Measurements from ENCODE around the gene EPN2. TPM values are rescaled to one million over a fixed set of nuclear protein-coding genes. Genes with fewer than 3 reads are reported as not detected.
A peak's percentile ranks its signal among the peaks of the same experiment; 100 is the strongest.
"Not testable (repeated sequence)": the region's sequence is repeated elsewhere in the genome, so short reads cannot be mapped to it uniquely, and the experiment has no call there.

Gene EPN2
- total RNA-seq, 1 experiment from 2014 or later = 113 TPM

DNA sequence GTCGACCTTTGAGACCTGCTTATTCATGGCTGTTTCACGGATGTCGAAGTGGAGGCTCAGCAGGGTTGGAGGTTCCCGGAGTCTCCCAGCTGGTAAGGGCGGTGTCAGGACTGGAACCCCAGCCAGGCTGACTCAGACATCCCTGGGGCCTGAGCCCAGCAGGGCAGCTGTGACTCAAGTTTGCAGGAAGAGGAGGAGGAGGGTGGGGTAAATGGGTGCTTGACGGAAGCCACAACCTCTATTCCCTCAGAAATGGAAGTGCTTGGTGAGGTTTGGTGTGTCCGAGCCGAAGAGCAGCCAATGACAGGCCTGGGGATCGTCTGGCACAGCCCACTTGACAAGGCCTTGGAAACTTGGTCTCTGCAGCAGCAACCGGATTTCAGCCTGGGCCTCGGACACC, 17.8 kb upstream of the EPN2 start:
- H3K4me3 ChIP-seq; H3K4me1 ChIP-seq (replicated peaks; ENCODE audit: insufficient read depth); DNase-seq; H3K27me3 ChIP-seq (ENCODE audit: insufficient read depth, low read depth); H3K4me2 ChIP-seq; POLR2A ChIA-PET (ENCODE audit: unreplicated experiment); intact Hi-C loops (cut with micrococcal nuclease; ENCODE audit: unreplicated experiment); H3F3A ChIP-seq (ENCODE audit: insufficient read depth, low read depth); CTCF ChIA-PET; H3K79me2 ChIP-seq (ENCODE audit: low read depth); H3K9me3 ChIP-seq (ENCODE audit: insufficient read depth, low read depth); H2AFZ ChIP-seq; H3K9me2 ChIP-seq (ENCODE audit: insufficient read depth); BruUV-seq (replicated peaks); H3K27ac ChIP-seq; H4K20me1 ChIP-seq (ENCODE audit: insufficient read depth); H3K36me3 ChIP-seq (ENCODE audit: low read depth): not testable (repeated sequence)

DNA sequence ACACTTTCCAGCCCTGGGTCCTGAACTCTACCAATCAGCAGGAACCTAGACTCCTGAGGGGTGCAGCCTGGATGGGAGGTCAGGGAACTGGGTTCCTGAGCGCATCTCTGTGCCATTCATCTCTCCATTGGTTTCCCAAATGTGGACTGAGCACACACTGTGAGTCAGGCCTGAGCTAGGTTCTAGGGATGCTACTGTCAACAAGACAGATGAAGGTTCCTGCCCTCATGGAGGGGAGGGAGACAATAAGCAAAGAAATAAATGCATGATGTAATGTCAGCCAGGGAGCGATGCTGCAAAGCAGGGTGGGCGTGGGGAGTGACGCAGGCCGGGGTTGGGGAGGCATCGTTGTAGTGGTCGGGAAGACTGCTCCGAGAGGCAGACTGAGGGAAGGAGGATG, 17.0 kb upstream of the EPN2 start:
- H3K4me1 ChIP-seq (replicated peaks; ENCODE audit: insufficient read depth); H3K79me2 ChIP-seq (ENCODE audit: low read depth); POLR2A ChIA-PET (ENCODE audit: unreplicated experiment); H3K9me2 ChIP-seq (ENCODE audit: insufficient read depth); H3F3A ChIP-seq (ENCODE audit: insufficient read depth, low read depth); H3K4me2 ChIP-seq; BruUV-seq (replicated peaks); DNase-seq; H3K4me3 ChIP-seq; H4K20me1 ChIP-seq (ENCODE audit: insufficient read depth); intact Hi-C loops (cut with micrococcal nuclease; ENCODE audit: unreplicated experiment); CTCF ChIA-PET; H3K27ac ChIP-seq; H3K36me3 ChIP-seq (ENCODE audit: low read depth); H2AFZ ChIP-seq; H3K9me3 ChIP-seq (ENCODE audit: insufficient read depth, low read depth); H3K27me3 ChIP-seq (ENCODE audit: insufficient read depth, low read depth): not testable (repeated sequence)

DNA sequence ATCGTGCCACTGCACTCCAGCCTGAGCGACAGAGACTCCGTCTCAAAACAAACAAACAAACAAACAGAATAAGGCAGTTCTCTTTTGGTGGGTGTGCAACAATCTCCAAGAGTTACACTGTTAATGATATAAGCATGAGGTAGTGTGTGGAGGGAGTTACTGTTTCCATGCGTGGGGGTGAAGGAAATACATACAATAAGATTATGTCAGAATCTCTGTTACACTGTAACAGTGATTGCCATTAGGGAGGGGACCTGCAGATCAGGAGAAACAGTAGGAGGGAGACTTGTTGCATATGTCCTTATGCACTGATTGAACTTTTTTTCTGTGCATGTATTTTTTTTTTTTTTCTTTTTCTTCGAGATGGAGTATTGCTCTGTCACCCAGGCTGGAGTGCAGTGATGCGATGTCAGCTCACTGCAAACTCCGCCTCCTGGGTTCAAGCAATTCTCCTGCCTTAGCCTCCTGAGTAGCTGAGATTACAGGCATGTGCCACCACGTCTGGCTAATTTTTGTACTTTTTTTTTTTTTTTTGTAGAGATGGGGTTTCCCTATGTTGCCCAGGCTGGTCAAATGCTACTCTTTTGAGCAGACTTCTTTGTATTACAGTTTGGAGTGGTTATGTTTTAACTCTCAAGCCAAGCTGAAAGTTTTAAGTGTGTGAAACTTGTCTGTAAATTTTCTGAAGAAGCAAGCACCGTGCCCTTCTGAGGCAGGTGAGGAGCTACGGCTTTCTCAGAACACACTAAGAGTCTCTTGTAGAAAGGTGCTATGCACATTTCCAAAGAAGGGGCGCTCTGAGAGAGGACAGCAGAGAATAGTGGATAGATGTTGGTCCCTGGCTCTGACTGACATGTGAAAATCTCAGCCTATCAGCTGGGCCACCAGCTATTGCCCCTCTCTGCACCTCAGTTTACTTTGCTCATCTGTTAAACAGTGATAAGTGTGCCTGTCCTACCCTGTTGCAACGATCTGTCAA, 10.3 kb upstream of the EPN2 start:
- CTCF ChIA-PET; H3K9me3 ChIP-seq (ENCODE audit: insufficient read depth, low read depth); BruUV-seq (replicated peaks); H4K20me1 ChIP-seq (ENCODE audit: insufficient read depth); H3F3A ChIP-seq (ENCODE audit: insufficient read depth, low read depth); H3K9me2 ChIP-seq (ENCODE audit: insufficient read depth); H3K36me3 ChIP-seq (ENCODE audit: low read depth); H3K4me1 ChIP-seq (replicated peaks; ENCODE audit: insufficient read depth); intact Hi-C loops (cut with micrococcal nuclease; ENCODE audit: unreplicated experiment); H3K27me3 ChIP-seq (ENCODE audit: insufficient read depth, low read depth); H3K27ac ChIP-seq; H3K4me2 ChIP-seq; POLR2A ChIA-PET (ENCODE audit: unreplicated experiment); H3K79me2 ChIP-seq (ENCODE audit: low read depth); H2AFZ ChIP-seq; DNase-seq; H3K4me3 ChIP-seq: not testable (repeated sequence)

DNA sequence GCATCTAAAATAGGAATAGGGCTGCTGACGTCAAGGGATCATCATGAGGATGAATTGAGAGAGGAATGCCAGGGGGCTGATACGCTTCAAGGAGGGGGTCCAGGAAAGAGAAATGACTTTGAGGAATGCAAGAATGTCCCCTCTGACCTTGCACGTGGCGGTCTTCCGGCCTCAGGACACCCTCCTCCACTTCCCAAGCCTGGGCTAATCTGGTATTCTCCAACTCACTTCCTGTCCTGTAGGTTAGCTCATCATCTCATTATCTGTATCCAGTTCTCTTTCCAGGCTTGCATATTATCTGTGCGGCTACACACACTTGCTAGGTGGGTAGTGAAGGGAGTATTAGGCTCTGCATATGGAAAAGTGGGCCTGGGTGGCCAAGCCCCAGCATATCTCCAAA, 2.5 kb upstream of the EPN2 start:
- H3K4me2 ChIP-seq; H3K4me1 ChIP-seq (replicated peaks; ENCODE audit: insufficient read depth); intact Hi-C loops (cut with micrococcal nuclease; ENCODE audit: unreplicated experiment); H4K20me1 ChIP-seq (ENCODE audit: insufficient read depth); POLR2A ChIA-PET (ENCODE audit: unreplicated experiment); H3K9me2 ChIP-seq (ENCODE audit: insufficient read depth); H3K27me3 ChIP-seq (ENCODE audit: insufficient read depth, low read depth); H3K27ac ChIP-seq; H3K4me3 ChIP-seq; DNase-seq; H3K9me3 ChIP-seq (ENCODE audit: insufficient read depth, low read depth); H3K36me3 ChIP-seq (ENCODE audit: low read depth); H2AFZ ChIP-seq; BruUV-seq (replicated peaks); H3F3A ChIP-seq (ENCODE audit: insufficient read depth, low read depth); CTCF ChIA-PET: not testable (repeated sequence)
- peaks cover 23% of the 10 kb centered on the region for H3K79me2 ChIP-seq (ENCODE audit: low read depth)

DNA sequence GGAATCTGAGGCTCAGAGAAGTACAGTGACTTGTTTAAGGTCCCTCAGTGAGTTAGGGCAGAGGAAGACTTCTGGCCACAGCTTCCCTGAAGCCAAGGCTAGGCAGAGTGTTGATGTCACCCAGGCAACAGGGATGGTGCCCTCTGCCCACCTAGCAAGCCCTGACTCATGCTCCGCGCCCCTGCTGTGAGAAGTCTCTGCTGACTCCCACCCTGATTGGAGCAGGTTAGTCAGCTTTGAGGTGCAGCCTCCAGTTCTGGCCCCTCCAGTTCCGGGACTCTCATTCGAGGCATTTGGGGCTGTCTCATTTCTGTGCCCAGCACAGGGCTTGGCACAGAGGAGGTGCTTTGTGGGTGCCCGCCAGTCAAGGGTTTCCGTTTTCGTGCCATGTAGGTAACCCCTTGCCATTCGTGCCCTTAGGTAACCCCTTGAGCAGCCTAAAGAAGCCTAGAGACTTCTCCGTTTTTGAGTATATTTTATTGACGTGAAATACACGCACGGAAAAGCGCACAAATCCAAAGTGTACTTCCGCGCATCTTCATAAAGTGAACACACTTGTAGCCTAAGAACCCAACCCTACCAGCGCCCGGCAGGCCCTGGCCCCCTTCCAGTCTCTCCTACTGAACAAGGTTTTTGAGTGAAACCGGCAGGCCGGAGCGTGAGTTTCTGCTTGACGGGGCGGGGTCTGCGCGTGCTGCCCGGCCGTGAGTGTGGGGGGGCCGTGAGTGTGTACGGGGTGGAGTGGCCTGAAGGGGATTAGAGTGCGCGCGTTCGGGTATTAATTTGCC, 621 bp upstream of the EPN2 start:
- H3K27me3 ChIP-seq (ENCODE audit: insufficient read depth, low read depth); H2AFZ ChIP-seq; H3K4me2 ChIP-seq; intact Hi-C loops (cut with micrococcal nuclease; ENCODE audit: unreplicated experiment); POLR2A ChIA-PET (ENCODE audit: unreplicated experiment); H3K36me3 ChIP-seq (ENCODE audit: low read depth); CTCF ChIA-PET; H3K9me3 ChIP-seq (ENCODE audit: insufficient read depth, low read depth); H3K4me3 ChIP-seq; H3K9me2 ChIP-seq (ENCODE audit: insufficient read depth); DNase-seq: not testable (repeated sequence)
- H3K4me1 ChIP-seq (replicated peaks; ENCODE audit: insufficient read depth) = peaks cover 27% of the 10 kb centered on the region
- BruUV-seq (replicated peaks) = TSS peak; percentile 80
- H3F3A ChIP-seq (ENCODE audit: insufficient read depth, low read depth) = peaks cover 22% of the 10 kb centered on the region
- peaks cover 42% of the 10 kb centered on the region for H3K79me2 ChIP-seq (ENCODE audit: low read depth)
- peak overlapping the region; percentile 85; the same call in 1 of the 2 replicates for H3K27ac ChIP-seq
- peaks cover 12% of the 10 kb centered on the region; the same call in 1 of the 2 replicates for H4K20me1 ChIP-seq (ENCODE audit: insufficient read depth)

All from PC-9 (cell line).